Measurements from ENCODE around the gene ATF6. TPM values are rescaled to one million over a fixed set of nuclear protein-coding genes. Genes with fewer than 3 reads are reported as not detected.

The ATF6 gene
- total RNA-seq, 4 donors from 2014 or later = 13.4 to 24.8 (median 17.6) TPM

- peaks cover 0 to 15% (median 0%) of the 10 kb centered on the region in 3 donors for H3K36me3 ChIP-seq
- H3K9me3 ChIP-seq = no peaks in the 10 kb centered on the region
- DNase-seq = no peak
- TF ChIP-seq POLR2A (IDR thresholded peaks at IDR 0.05) (no peak), CTCF (IDR thresholded peaks at IDR 0.05) (no peak)
- H3K27me3 ChIP-seq = no peaks in the 10 kb centered on the region
- no peak overlapping the region for H3K4me3 ChIP-seq
- H3K4me1 ChIP-seq = no peaks in the 10 kb centered on the region
- 82 to 84% methylated on average over 2 of the region's 2 CpGs for WGBS, 2 donors
- intact Hi-C loops (cut with DNase I) = no loop called here
- H3K27ac ChIP-seq = no peak overlapping the region
Observed at GRCh38 chr1:161872506-161872905, 106.4 kb downstream of the ATF6 start.

GRCh38 chr1:161879261-161879660 lies 113.1 kb downstream of the ATF6 start:
- no peak for TF ChIP-seq POLR2A (IDR thresholded peaks at IDR 0.05)
- TF ChIP-seq CTCF (IDR thresholded peaks at IDR 0.05) = no peak
- Histone ChIP-seq H3K27ac (no peak overlapping the region), H3K4me3 (no peak overlapping the region), H3K36me3 (no peaks in the 10 kb centered on the region), H3K9me3 (no peaks in the 10 kb centered on the region), H3K27me3 (no peaks in the 10 kb centered on the region), H3K4me1 (no peaks in the 10 kb centered on the region)
- WGBS, 2 donors = 88 to 100% methylated on average over 1 of the region's 1 CpG
- DNase-seq = no peak
- intact Hi-C loops (cut with DNase I) = no loop called here

GRCh38 chr1:161884475-161884874 lies 118.4 kb downstream of the ATF6 start:
- no peak for TF ChIP-seq CTCF (IDR thresholded peaks at IDR 0.05)
- TF ChIP-seq POLR2A (IDR thresholded peaks at IDR 0.05) = no peak
- Histone ChIP-seq H3K36me3 (peaks cover 0 to 22% (median 0%) of the 10 kb centered on the region in 3 donors), H3K9me3 (no peaks in the 10 kb centered on the region), H3K27ac (no peak overlapping the region), H3K27me3 (no peaks in the 10 kb centered on the region), H3K4me3 (no peak overlapping the region), H3K4me1 (peaks cover 0 to 11% (median 0%) of the 10 kb centered on the region in 3 donors)
- WGBS, 2 donors = 87 to 92% methylated on average over 2 of the region's 2 CpGs
- intact Hi-C loops (cut with DNase I) = no loop called here
- no peak for DNase-seq

GRCh38 chr1:161885003-161885402 lies 118.9 kb downstream of the ATF6 start:
- intact Hi-C loops (cut with DNase I) = no loop called here
- WGBS, 2 donors = 43 to 75% methylated on average over 1 of the region's 1 CpG
- Histone ChIP-seq H3K27me3 (no peaks in the 10 kb centered on the region), H3K9me3 (no peaks in the 10 kb centered on the region), H3K4me1 (peaks cover 0 to 11% (median 0%) of the 10 kb centered on the region in 3 donors), H3K36me3 (peaks cover 0 to 26% (median 0%) of the 10 kb centered on the region in 3 donors), H3K4me3 (no peak overlapping the region), H3K27ac (no peak overlapping the region)
- DNase-seq = no peak
- TF ChIP-seq CTCF (IDR thresholded peaks at IDR 0.05) = no peak
- TF ChIP-seq POLR2A (IDR thresholded peaks at IDR 0.05) = no peak

GRCh38 chr1:161885759-161886158 lies 119.6 kb downstream of the ATF6 start:
- H3K27ac ChIP-seq = no peak overlapping the region
- intact Hi-C loops (cut with DNase I) = no loop called here
- TF ChIP-seq POLR2A (IDR thresholded peaks at IDR 0.05) (no peak), CTCF (IDR thresholded peaks at IDR 0.05) (no peak)
- peaks cover 0 to 11% (median 0%) of the 10 kb centered on the region in 3 donors for H3K4me1 ChIP-seq
- WGBS, 2 donors = 81 to 89% methylated on average over 1 of the region's 1 CpG
- no peaks in the 10 kb centered on the region for H3K27me3 ChIP-seq
- H3K4me3 ChIP-seq = no peak overlapping the region
- H3K9me3 ChIP-seq = no peaks in the 10 kb centered on the region
- H3K36me3 ChIP-seq = peaks cover 0 to 33% (median 0%) of the 10 kb centered on the region in 3 donors
- DNase-seq = no peak
